AG10803 (cell line): ENCODE measurements around the gene OR6C75.

ENCODE experiments used
- DNase-seq: peaks from one replicate; pipeline ENCODE4 v3.0.0; 2010; ENCODE audit warnings: low read depth
- H3K4me3 ChIP-seq: 2 replicates; pipeline ENCODE4 v1.5.1; 2011; ENCODE audit warnings: mild to moderate bottlenecking, low read length, control low read depth
- TF ChIP-seq, protein P1 (sequence below): conservative IDR thresholded peaks from 2 replicates; pipeline ENCODE4 v1.5.1; 2011; ENCODE audit warnings: mild to moderate bottlenecking, low read length, control low read depth, inconsistent platforms

OR6C75 gene

DNA sequence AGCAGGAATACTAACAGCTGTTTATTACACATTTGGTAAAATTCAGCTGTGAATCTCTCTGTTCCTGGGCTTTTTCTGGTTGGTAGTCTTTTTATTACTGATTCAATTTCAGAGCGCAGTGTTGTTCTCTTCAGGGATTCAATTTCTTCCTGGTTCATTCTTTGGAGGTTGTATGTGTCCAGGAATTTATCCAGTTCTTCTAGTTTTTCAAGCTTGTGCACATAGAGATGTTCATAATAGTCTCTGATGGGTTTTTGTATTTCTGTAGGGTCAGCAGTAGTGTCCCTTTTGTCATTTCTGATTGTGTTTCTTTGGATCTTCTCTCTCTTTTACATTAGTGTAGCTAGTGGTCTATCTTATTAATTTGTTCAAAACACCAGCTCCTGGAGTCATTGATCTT lies 54.2 kb downstream of the OR6C75 start:
- TF ChIP-seq, protein P1, sequence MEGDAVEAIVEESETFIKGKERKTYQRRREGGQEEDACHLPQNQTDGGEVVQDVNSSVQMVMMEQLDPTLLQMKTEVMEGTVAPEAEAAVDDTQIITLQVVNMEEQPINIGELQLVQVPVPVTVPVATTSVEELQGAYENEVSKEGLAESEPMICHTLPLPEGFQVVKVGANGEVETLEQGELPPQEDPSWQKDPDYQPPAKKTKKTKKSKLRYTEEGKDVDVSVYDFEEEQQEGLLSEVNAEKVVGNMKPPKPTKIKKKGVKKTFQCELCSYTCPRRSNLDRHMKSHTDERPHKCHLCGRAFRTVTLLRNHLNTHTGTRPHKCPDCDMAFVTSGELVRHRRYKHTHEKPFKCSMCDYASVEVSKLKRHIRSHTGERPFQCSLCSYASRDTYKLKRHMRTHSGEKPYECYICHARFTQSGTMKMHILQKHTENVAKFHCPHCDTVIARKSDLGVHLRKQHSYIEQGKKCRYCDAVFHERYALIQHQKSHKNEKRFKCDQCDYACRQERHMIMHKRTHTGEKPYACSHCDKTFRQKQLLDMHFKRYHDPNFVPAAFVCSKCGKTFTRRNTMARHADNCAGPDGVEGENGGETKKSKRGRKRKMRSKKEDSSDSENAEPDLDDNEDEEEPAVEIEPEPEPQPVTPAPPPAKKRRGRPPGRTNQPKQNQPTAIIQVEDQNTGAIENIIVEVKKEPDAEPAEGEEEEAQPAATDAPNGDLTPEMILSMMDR: no peak

More for the DNA sequence above, 54.2 kb downstream of the OR6C75 start:
- DNase-seq: no peak
- no peak overlapping the region for H3K4me3 ChIP-seq
